WTC11 (cell line): ENCODE results near the gene ENO3. TPM values are rescaled to one million over a fixed set of nuclear protein-coding genes. Genes with fewer than 3 reads are reported as not detected.

Experiments used
- ATAC-seq: fragments of 200-7000 bp; cut with Tn5 transposase; 2 replicates; pipeline ENCODE4 v1.10.0; 2021; ENCODE audit warnings: mild to moderate bottlenecking, moderate library complexity
- CTCF ChIA-PET: fragments of 300-600 bp; sonication (Branson Sonifier 250); formaldehyde crosslinking; loops from one replicate; lab custom pipeline; 2021; ENCODE audit warnings: antibody characterized with exemption; lab: Charles Lee
- POLR2A ChIA-PET: fragments of 350-600 bp; sonication (Branson Sonifier 250); formaldehyde crosslinking; loops from one replicate; lab custom pipeline; 2021; ENCODE audit warnings: antibody characterized with exemption; lab: Charles Lee
- DNase-seq: peaks from one replicate; pipeline ENCODE4 v3.0.0; 2021; ENCODE audit warnings: low spot score
- H3K27ac Mint-ChIP-seq: 2 replicates; pipeline ENCODE4 v1.8.0; 2021; ENCODE audit warnings: mixed read lengths
- H3K27me3 Mint-ChIP-seq: 2 replicates; pipeline ENCODE4 v1.8.0; 2021; ENCODE audit warnings: low read depth, mild to moderate bottlenecking, moderate library complexity, mixed read lengths
- H3K36me3 Mint-ChIP-seq: 2 replicates; pipeline ENCODE4 v1.8.0; 2021; ENCODE audit warnings: mixed read lengths
- H3K4me1 Mint-ChIP-seq: 2 replicates; pipeline ENCODE4 v1.8.0; 2022; ENCODE audit warnings: mixed read lengths
- H3K4me3 Mint-ChIP-seq: 2 replicates; pipeline ENCODE4 v1.8.0; 2021; ENCODE audit warnings: mild to moderate bottlenecking, moderate library complexity, mixed read lengths
- H3K9me3 Mint-ChIP-seq: 2 replicates; pipeline ENCODE4 v1.8.0; 2021; ENCODE audit warnings: mixed read lengths
- ATF3 ChIP-seq: sonication (generic); formaldehyde crosslinking; conservative IDR thresholded peaks from 2 replicates; pipeline ENCODE4 v1.8.1; 2022; ENCODE audit warnings: mild to moderate bottlenecking, missing genetic modification reagents
- CREM ChIP-seq: sonication (generic); formaldehyde crosslinking; IDR thresholded peaks from 2 replicates; pipeline ENCODE4 v1.8.1; 2022; ENCODE audit warnings: mild to moderate bottlenecking, missing genetic modification reagents, moderate library complexity
- E2F1 ChIP-seq: sonication (generic); formaldehyde crosslinking; IDR thresholded peaks from 2 replicates; pipeline ENCODE4 v1.8.0; 2022; ENCODE audit warnings: mild to moderate bottlenecking, missing genetic modification reagents
- E2F4 ChIP-seq: sonication (generic); formaldehyde crosslinking; IDR thresholded peaks from 2 replicates; pipeline ENCODE4 v1.8.1; 2022; ENCODE audit warnings: low read depth, mild to moderate bottlenecking, moderate library complexity, missing genetic modification reagents, borderline replicate concordance
- E2F5 ChIP-seq: sonication (generic); formaldehyde crosslinking; IDR thresholded peaks from 2 replicates; pipeline ENCODE4 v1.8.1; 2022; ENCODE audit warnings: mild to moderate bottlenecking, moderate library complexity, missing genetic modification reagents
- ELF4 ChIP-seq: sonication (generic); formaldehyde crosslinking; IDR thresholded peaks from 2 replicates; pipeline ENCODE4 v1.8.1; 2022; ENCODE audit warnings: low read depth, mild to moderate bottlenecking, moderate library complexity, missing genetic modification reagents
- EMX1 ChIP-seq: fragments of 250-450 bp; sonication (Bioruptor Pico); IDR thresholded peaks from 2 replicates; pipeline ENCODE4 v1.8.0; 2021; ENCODE audit warnings: mild to moderate bottlenecking
- ESRRA ChIP-seq: sonication (generic); formaldehyde crosslinking; IDR thresholded peaks from 2 replicates; pipeline ENCODE4 v1.8.1; 2022; ENCODE audit warnings: mild to moderate bottlenecking, missing genetic modification reagents, borderline replicate concordance
- ETV6 ChIP-seq: sonication (generic); formaldehyde crosslinking; IDR thresholded peaks from 2 replicates; pipeline ENCODE4 v1.8.1; 2022; ENCODE audit warnings: mild to moderate bottlenecking, missing genetic modification reagents
- FOXP1 ChIP-seq: sonication (generic); formaldehyde crosslinking; IDR thresholded peaks from 2 replicates; pipeline ENCODE4 v1.8.0; 2022; ENCODE audit warnings: missing genetic modification reagents, mild to moderate bottlenecking, moderate library complexity, borderline replicate concordance
- GRHL2 ChIP-seq: fragments of 250-450 bp; sonication (Bioruptor Pico); IDR thresholded peaks from 2 replicates; pipeline ENCODE4 v1.8.0; 2022; ENCODE audit warnings: mild to moderate bottlenecking, moderate library complexity; ENCODE audit not compliant: insufficient replicate concordance, severe bottlenecking
- GTF2I ChIP-seq: fragments of 250-450 bp; sonication (Bioruptor Pico); conservative IDR thresholded peaks from 2 replicates; pipeline ENCODE4 v1.4.0; 2021; ENCODE audit warnings: mild to moderate bottlenecking
- IRF1 ChIP-seq: sonication (generic); formaldehyde crosslinking; IDR thresholded peaks from 2 replicates; pipeline ENCODE4 v1.8.0; 2023; ENCODE audit warnings: missing genetic modification reagents
- JAZF1 ChIP-seq: fragments of 250-450 bp; sonication (Bioruptor Pico); IDR thresholded peaks from 2 replicates; pipeline ENCODE4 v1.9.0; 2021; ENCODE audit warnings: moderate library complexity, mild to moderate bottlenecking, inconsistent platforms
- KAT7 ChIP-seq: sonication (generic); formaldehyde crosslinking; IDR thresholded peaks from 2 replicates; pipeline ENCODE4 v1.8.1; 2023; ENCODE audit warnings: missing genetic modification reagents, mild to moderate bottlenecking, borderline replicate concordance
- PRRX2 ChIP-seq: fragments of 250-450 bp; sonication (Bioruptor Pico); IDR thresholded peaks from 2 replicates; pipeline ENCODE4 v1.8.0; 2021; ENCODE audit warnings: mild to moderate bottlenecking
- SMAD3 ChIP-seq: sonication (generic); formaldehyde crosslinking; IDR thresholded peaks from 2 replicates; pipeline ENCODE4 v1.8.0; 2022; ENCODE audit warnings: missing genetic modification reagents, mild to moderate bottlenecking, borderline replicate concordance
- SMAD4 ChIP-seq: sonication (generic); formaldehyde crosslinking; IDR thresholded peaks from 2 replicates; pipeline ENCODE4 v1.8.0; 2022; ENCODE audit warnings: mild to moderate bottlenecking, missing genetic modification reagents
- SP1 ChIP-seq: sonication (generic); formaldehyde crosslinking; conservative IDR thresholded peaks from 2 replicates; pipeline ENCODE4 v1.8.1; 2022; ENCODE audit warnings: missing genetic modification reagents
- TCF7 ChIP-seq: sonication (generic); formaldehyde crosslinking; IDR thresholded peaks from 2 replicates; pipeline ENCODE4 v1.8.0; 2022; ENCODE audit warnings: mild to moderate bottlenecking, low read depth, missing genetic modification reagents, moderate library complexity
- USF1 ChIP-seq: sonication (generic); formaldehyde crosslinking; IDR thresholded peaks from 2 replicates; pipeline ENCODE4 v1.8.0; 2022; ENCODE audit warnings: mild to moderate bottlenecking, missing genetic modification reagents
- ZBTB21 ChIP-seq: sonication (generic); formaldehyde crosslinking; IDR thresholded peaks from 2 replicates; pipeline ENCODE4 v1.8.1; 2023; ENCODE audit warnings: mild to moderate bottlenecking, missing genetic modification reagents, borderline replicate concordance
- ZNF121 ChIP-seq: sonication (generic); formaldehyde crosslinking; IDR thresholded peaks from 2 replicates; pipeline ENCODE4 v1.8.0; 2023; ENCODE audit warnings: missing genetic modification reagents
- ZNF281 ChIP-seq: sonication (generic); formaldehyde crosslinking; IDR thresholded peaks from 2 replicates; pipeline ENCODE4 v1.8.0; 2023; ENCODE audit warnings: mild to moderate bottlenecking, missing genetic modification reagents
- ZNF671 ChIP-seq: fragments of 250-450 bp; sonication (Bioruptor Pico); IDR thresholded peaks from 2 replicates; pipeline ENCODE4 v1.8.0; 2021; ENCODE audit warnings: mild to moderate bottlenecking
- total RNA-seq: library from RNA; stranded (reverse); gene quantifications from 3 replicates; pipeline ENCODE4 v1.2.3, GENCODE V29; 2021

The ENO3 gene
- total RNA-seq, 1 experiment from 2014 or later = 30.9 TPM

- ATAC-seq (no peak), DNase-seq (no peak)
- H3K27ac Mint-ChIP-seq = peak overlapping the region; percentile 90
- no peaks in the 10 kb centered on the region for H3K9me3 Mint-ChIP-seq
- no peak overlapping the region for H3K4me3 Mint-ChIP-seq
- no peaks in the 10 kb centered on the region for H3K27me3 Mint-ChIP-seq
- TF ChIP-seq ETV6 (CRISPR knock-in tag) = no peak
- peak; percentile 53; the same call in 1 of the 2 replicates for TF ChIP-seq ZBTB21 (CRISPR knock-in tag)
- no peak for TF ChIP-seq E2F4 (CRISPR knock-in tag)
- no peak for TF ChIP-seq SP1
- no peak for TF ChIP-seq E2F5 (CRISPR knock-in tag)
- TF ChIP-seq CREM (CRISPR knock-in tag) = no peak
- no peak for TF ChIP-seq ATF3 (CRISPR knock-in tag)
- no peak for TF ChIP-seq ELF4
- no peak for TF ChIP-seq FOXP1 (CRISPR knock-in tag)
- no peak for TF ChIP-seq ZNF121 (CRISPR knock-in tag)
- no peak for TF ChIP-seq E2F1 (CRISPR knock-in tag)
- peak; percentile 47 for TF ChIP-seq PRRX2 (CRISPR knock-in tag)
- no peak for TF ChIP-seq GTF2I (CRISPR knock-in tag)
- TF ChIP-seq KAT7 (CRISPR knock-in tag) = no peak
- TF ChIP-seq ZNF671 (CRISPR knock-in tag) = peak; percentile 15; the same call in 1 of the 2 replicates
- TF ChIP-seq EMX1 (CRISPR knock-in tag) = peak; percentile 78; the same call in 1 of the 2 replicates
- TF ChIP-seq ESRRA (CRISPR knock-in tag) = no peak
- no peak for TF ChIP-seq TCF7 (CRISPR knock-in tag)
- H3K4me1 Mint-ChIP-seq = peaks cover 34% of the 10 kb centered on the region
- H3K36me3 Mint-ChIP-seq = peaks cover 43% of the 10 kb centered on the region
- ChIA-PET POLR2A (interaction anchor here (0.6 to 1.5 kb wide), 3 partner anchors 14 to 25 kb away, joined by 4 read pairs; partner anchors contain the start of gene SPAG7), CTCF (interaction anchor here (1.5 kb wide), 1 partner anchor 36 kb away, joined by 4 read pairs; no protein-coding TSS in a partner anchor)
These were observed 6.3 kb upstream of the ENO3 start for GRCh38 chr17:4944554-4945175.

- POLR2A ChIA-PET = interaction anchor here (0.6 to 3.5 kb wide), 7 partner anchors 13 to 151 kb away, joined by 3 to 45 read pairs (median 4); partner anchors contain the start of gene SPAG7
- CTCF ChIA-PET = interaction anchor here (1.5 kb wide), 1 partner anchor 36 kb away, joined by 4 read pairs; no protein-coding TSS in a partner anchor
- no peak for TF ChIP-seq GRHL2
- TF ChIP-seq SMAD3 (CRISPR knock-in tag) = no peak
- TF ChIP-seq SMAD4 = no peak
- 0 out of 2 replicates have a peak, but pooled peaks have one; percentile 15 for TF ChIP-seq ZBTB21 (CRISPR knock-in tag)
- TF ChIP-seq JAZF1 (CRISPR knock-in tag) = no peak
- no peak for TF ChIP-seq IRF1 (CRISPR knock-in tag)
- TF ChIP-seq ZNF281 = 0 out of 2 replicates have a peak, but pooled peaks have one; percentile 32
- TF ChIP-seq USF1 (CRISPR knock-in tag) = no peak
- TF ChIP-seq E2F1 (CRISPR knock-in tag) = no peak
These were observed 5.6 kb upstream of the ENO3 start for GRCh38 chr17:4945176-4945943.

More at GRCh38 chr17:4945176-4945943, 5.6 kb upstream of the ENO3 start:
- Mint-ChIP-seq H3K36me3 (peaks cover 43% of the 10 kb centered on the region), H3K9me3 (no peaks in the 10 kb centered on the region), H3K4me1 (peaks cover 34% of the 10 kb centered on the region), H3K27ac (peak overlapping the region; percentile 90), H3K4me3 (peak overlapping the region; percentile 91), H3K27me3 (no peaks in the 10 kb centered on the region)
- ATAC-seq (peak; percentile 5), DNase-seq (no peak)
